GM12865 (cell line): Measurements from ENCODE around the gene TTC34.

Experiments used
- DNase-seq: peaks from one replicate; pipeline ENCODE4 v3.0.0; 2010; ENCODE audit warnings: low read depth
- H3K4me3 ChIP-seq: 2 replicates; pipeline ENCODE4 v1.5.1; 2011; ENCODE audit warnings: mild to moderate bottlenecking, low read depth, low read length, control low read depth
- CTCF ChIP-seq: IDR thresholded peaks from 2 replicates; pipeline ENCODE4 v1.5.1; 2011; ENCODE audit warnings: low read length, control low read depth, low read depth, inconsistent platforms; ENCODE audit not compliant: insufficient read depth; ENCODE audit errors: missing control alignments

Gene TTC34

GRCh38 chr1:2624735-2625300, 176.7 kb downstream of the TTC34 start:
- no peak for TF ChIP-seq CTCF
- DNase-seq = no peak
- no peak overlapping the region for H3K4me3 ChIP-seq

- no peak overlapping the region for H3K4me3 ChIP-seq
- no peak for DNase-seq
- TF ChIP-seq CTCF = no peak
These were observed 177.7 kb downstream of the TTC34 start for GRCh38 chr1:2623571-2624337.

GRCh38 chr1:2617971-2618470, 183.5 kb downstream of the TTC34 start:
- H3K4me3 ChIP-seq = no peak overlapping the region
- DNase-seq = no peak
- no peak for TF ChIP-seq CTCF

GRCh38 chr1:2614145-2614544, 187.3 kb downstream of the TTC34 start:
- TF ChIP-seq CTCF = no peak
- no peak for DNase-seq
- no peak overlapping the region for H3K4me3 ChIP-seq

- DNase-seq = no peak
- no peak for TF ChIP-seq CTCF
- H3K4me3 ChIP-seq = no peak overlapping the region
These were observed 188.7 kb downstream of the TTC34 start for GRCh38 chr1:2612591-2613365.

- no peak overlapping the region for H3K4me3 ChIP-seq
- no peak for DNase-seq
- TF ChIP-seq CTCF = no peak
These were observed 189.7 kb downstream of the TTC34 start for GRCh38 chr1:2611621-2612437.
